HepG2 (cell line): ENCODE measurements around the gene OS9. TPM values are rescaled to one million over a fixed set of nuclear protein-coding genes. Genes with fewer than 3 reads are reported as not detected.
A peak's percentile ranks its signal among the peaks of the same experiment; 100 is the strongest.

ENCODE experiments used
- CREB1 ChIP-seq, 2 experiments: fragments of 450-650 bp in 1 of 2; IDR thresholded peaks; 2 replicates each; pipeline ENCODE4 v1.6.1; 2016 to 2017; ENCODE audit warnings: control low read depth in 1 of 2, mild to moderate bottlenecking in 1 of 2, missing compliant biosample characterization in 1 of 2, missing genetic modification characterization in 1 of 2
- EHMT2 ChIP-seq: fragments of 200-600 bp; sonication (generic); IDR thresholded peaks from 2 replicates; pipeline ENCODE4 v1.7.0; 2017; ENCODE audit warnings: antibody characterized with exemption, low read depth, low read length, borderline replicate concordance
- FOSL1 ChIP-seq: sonication (generic); formaldehyde crosslinking; IDR thresholded peaks from 2 replicates; pipeline ENCODE4 v1.9.0; 2021; ENCODE audit warnings: missing genetic modification reagents, borderline replicate concordance
- GPN1 ChIP-seq: sonication (generic); formaldehyde crosslinking; IDR thresholded peaks from 2 replicates; pipeline ENCODE4 v1.5.1; 2020; ENCODE audit warnings: missing genetic modification reagents, borderline replicate concordance
- HDAC1 ChIP-seq: sonication (generic); formaldehyde crosslinking; IDR thresholded peaks from 2 replicates; pipeline ENCODE4 v1.5.1; 2020; ENCODE audit warnings: mild to moderate bottlenecking, missing genetic modification reagents
- HNRNPLL ChIP-seq: fragments of 200-400 bp; formaldehyde crosslinking; IDR thresholded peaks from 2 replicates; pipeline ENCODE4 v1.6.1; 2017; ENCODE audit warnings: mild to moderate bottlenecking, low read depth, low read length; ENCODE audit not compliant: poor library complexity, severe bottlenecking
- KDM2A ChIP-seq: sonication (generic); formaldehyde crosslinking; IDR thresholded peaks from 2 replicates; pipeline ENCODE4 v1.4.0; 2020; ENCODE audit warnings: low read depth, missing genetic modification reagents, borderline replicate concordance
- MATR3 ChIP-seq: sonication (generic); formaldehyde crosslinking; IDR thresholded peaks from 2 replicates; pipeline ENCODE4 v1.4.0; 2020; ENCODE audit warnings: missing genetic modification reagents
- RAD51 ChIP-seq: fragments of 450-650 bp; IDR thresholded peaks from 2 replicates; pipeline ENCODE4 v1.6.1; 2016; ENCODE audit warnings: borderline replicate concordance
- XRCC5 ChIP-seq: fragments of 200-400 bp; formaldehyde crosslinking; optimal IDR thresholded peaks from 2 replicates; pipeline ENCODE3; 2017; ENCODE audit warnings: mild to moderate bottlenecking, low read length
- ZBTB7A ChIP-seq: sonication (generic); formaldehyde crosslinking; IDR thresholded peaks from 2 replicates; pipeline ENCODE4 v1.8.0; 2022; ENCODE audit warnings: mild to moderate bottlenecking, missing genetic modification reagents
- ZFP36L2 ChIP-seq: sonication (generic); formaldehyde crosslinking; IDR thresholded peaks from 2 replicates; pipeline ENCODE4 v1.4.0; 2020; ENCODE audit warnings: missing genetic modification reagents
- ZNF180 ChIP-seq: sonication (generic); formaldehyde crosslinking; IDR thresholded peaks from 2 replicates; pipeline ENCODE4 v1.4.0; 2020; ENCODE audit warnings: low read depth, missing genetic modification reagents, borderline replicate concordance
- ZNF768 ChIP-seq: sonication (generic); formaldehyde crosslinking; IDR thresholded peaks from 2 replicates; pipeline ENCODE4 v1.4.0; 2020; ENCODE audit warnings: missing genetic modification reagents
- ZNF816 ChIP-seq: sonication (generic); formaldehyde crosslinking; IDR thresholded peaks from 2 replicates; pipeline ENCODE4 v1.8.0; 2022; ENCODE audit warnings: missing genetic modification reagents, mild to moderate bottlenecking, borderline replicate concordance
- ZNF879 ChIP-seq: sonication (generic); formaldehyde crosslinking; IDR thresholded peaks from 2 replicates; pipeline ENCODE4 v1.8.1; 2023; ENCODE audit warnings: missing genetic modification reagents
- ZSCAN9 ChIP-seq: IDR thresholded peaks from 2 replicates; pipeline ENCODE4 v1.6.1; 2016; ENCODE audit warnings: borderline replicate concordance
- polyA plus RNA-seq, 8 experiments: library from polyadenylated mRNA; depleted of rRNA in 3 of 8; stranded (reverse) in 7 of 8; unstranded in 1 of 8; fragments of >200 nt; fragmentation: Illumina TruSeq in 4 of 8; extraction: Trizol in 4 of 8; gene quantifications; 2 replicates each; pipeline versions ENCODE4 v1.2.1 to v1.2.3, GENCODE V29; 2011 to 2016; ENCODE audit warnings: low read depth in 4 of 8, missing spikeins in 1 of 8, mixed read lengths in 1 of 8; ENCODE audit not compliant: insufficient read depth in 1 of 8
- total RNA-seq, 5 experiments: library from RNA; depleted of rRNA; stranded (reverse); fragments of >200 nt; fragmentation: Illumina TruSeq; extraction: Trizol; gene quantifications; 2 replicates each; pipeline ENCODE4 v1.2.3, GENCODE V29; 2016; ENCODE audit warnings: low read depth in 1 of 5
- TF ChIP-seq, protein P1 (sequence below): sonication (generic); formaldehyde crosslinking; IDR thresholded peaks from 2 replicates; pipeline ENCODE4 v1.5.1; 2020; ENCODE audit warnings: missing genetic modification reagents, mild to moderate bottlenecking, borderline replicate concordance
- TF ChIP-seq, protein P2 (sequence below): sonication (generic); formaldehyde crosslinking; IDR thresholded peaks from 2 replicates; pipeline ENCODE4 v1.4.0; 2020; ENCODE audit warnings: mild to moderate bottlenecking, missing genetic modification reagents
- TF ChIP-seq, protein P3 (sequence below): sonication (generic); formaldehyde crosslinking; IDR thresholded peaks from 2 replicates; pipeline ENCODE4 v1.5.0; 2020; ENCODE audit warnings: missing genetic modification reagents
- TF ChIP-seq, protein P4 (sequence below): sonication (generic); formaldehyde crosslinking; conservative IDR thresholded peaks from 2 replicates; pipeline ENCODE4 v1.4.0; 2020; ENCODE audit warnings: missing genetic modification reagents
- TF ChIP-seq, protein P5 (sequence below): sonication (generic); formaldehyde crosslinking; IDR thresholded peaks from 2 replicates; pipeline ENCODE4 v1.9.0; 2021; ENCODE audit warnings: missing genetic modification reagents, mild to moderate bottlenecking, borderline replicate concordance

OS9 gene
- total and polyA plus RNA-seq, 2 of the 13 experiments (the other 11 are each of a cell fraction or from before 2014, with no cell fraction given), result 156 to 206 TPM

DNA sequence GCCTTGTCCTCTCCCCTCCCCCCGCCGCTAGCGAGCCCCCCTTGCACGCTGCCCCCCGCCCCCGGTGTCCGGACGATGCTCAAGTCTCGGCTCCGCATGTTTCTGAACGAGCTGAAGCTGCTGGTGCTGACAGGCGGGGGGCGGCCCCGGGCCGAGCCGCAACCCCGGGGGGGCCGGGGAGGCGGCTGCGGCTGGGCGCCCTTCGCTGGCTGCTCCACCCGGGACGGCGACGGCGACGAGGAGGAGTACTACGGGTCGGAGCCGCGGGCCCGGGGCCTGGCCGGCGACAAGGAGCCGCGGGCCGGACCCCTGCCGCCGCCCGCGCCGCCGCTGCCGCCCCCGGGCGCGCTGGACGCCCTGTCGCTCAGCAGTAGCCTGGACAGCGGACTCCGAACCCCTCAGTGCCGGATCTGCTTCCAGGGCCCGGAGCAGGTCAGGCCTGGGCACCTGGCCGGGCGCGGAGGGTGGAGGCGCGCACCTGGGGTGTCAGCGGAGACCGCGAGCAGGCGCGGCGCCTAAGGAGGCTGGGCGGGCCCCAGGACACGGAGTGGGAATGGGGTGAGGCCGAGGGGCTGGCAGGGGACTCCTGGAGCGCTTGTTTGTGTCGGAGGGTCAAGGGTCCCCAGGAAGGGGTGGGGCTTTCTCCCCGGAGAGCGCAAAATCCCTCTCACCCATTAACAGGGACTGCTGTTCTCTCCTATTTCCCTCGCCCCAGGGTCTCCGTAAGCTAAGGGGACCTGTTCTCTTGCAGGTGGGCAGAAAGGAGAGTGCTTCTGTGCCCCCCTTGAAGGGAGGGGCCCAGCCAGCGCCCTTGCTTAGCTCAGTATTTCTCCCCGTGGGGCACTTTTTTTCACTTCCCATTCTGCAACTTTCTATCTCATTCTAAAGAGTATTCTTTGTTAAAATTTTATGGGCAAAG is 61.8 kb downstream of the OS9 start (continued):
- TF ChIP-seq, protein P1, sequence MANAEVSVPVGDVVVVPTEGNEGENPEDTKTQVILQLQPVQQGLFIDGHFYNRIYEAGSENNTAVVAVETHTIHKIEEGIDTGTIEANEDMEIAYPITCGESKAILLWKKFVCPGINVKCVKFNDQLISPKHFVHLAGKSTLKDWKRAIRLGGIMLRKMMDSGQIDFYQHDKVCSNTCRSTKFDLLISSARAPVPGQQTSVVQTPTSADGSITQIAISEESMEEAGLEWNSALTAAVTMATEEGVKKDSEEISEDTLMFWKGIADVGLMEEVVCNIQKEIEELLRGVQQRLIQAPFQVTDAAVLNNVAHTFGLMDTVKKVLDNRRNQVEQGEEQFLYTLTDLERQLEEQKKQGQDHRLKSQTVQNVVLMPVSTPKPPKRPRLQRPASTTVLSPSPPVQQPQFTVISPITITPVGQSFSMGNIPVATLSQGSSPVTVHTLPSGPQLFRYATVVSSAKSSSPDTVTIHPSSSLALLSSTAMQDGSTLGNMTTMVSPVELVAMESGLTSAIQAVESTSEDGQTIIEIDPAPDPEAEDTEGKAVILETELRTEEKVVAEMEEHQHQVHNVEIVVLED, result no peak; the same call in 1 of the 2 replicates
- TF ChIP-seq, protein P2, sequence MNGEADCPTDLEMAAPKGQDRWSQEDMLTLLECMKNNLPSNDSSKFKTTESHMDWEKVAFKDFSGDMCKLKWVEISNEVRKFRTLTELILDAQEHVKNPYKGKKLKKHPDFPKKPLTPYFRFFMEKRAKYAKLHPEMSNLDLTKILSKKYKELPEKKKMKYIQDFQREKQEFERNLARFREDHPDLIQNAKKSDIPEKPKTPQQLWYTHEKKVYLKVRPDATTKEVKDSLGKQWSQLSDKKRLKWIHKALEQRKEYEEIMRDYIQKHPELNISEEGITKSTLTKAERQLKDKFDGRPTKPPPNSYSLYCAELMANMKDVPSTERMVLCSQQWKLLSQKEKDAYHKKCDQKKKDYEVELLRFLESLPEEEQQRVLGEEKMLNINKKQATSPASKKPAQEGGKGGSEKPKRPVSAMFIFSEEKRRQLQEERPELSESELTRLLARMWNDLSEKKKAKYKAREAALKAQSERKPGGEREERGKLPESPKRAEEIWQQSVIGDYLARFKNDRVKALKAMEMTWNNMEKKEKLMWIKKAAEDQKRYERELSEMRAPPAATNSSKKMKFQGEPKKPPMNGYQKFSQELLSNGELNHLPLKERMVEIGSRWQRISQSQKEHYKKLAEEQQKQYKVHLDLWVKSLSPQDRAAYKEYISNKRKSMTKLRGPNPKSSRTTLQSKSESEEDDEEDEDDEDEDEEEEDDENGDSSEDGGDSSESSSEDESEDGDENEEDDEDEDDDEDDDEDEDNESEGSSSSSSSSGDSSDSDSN (CRISPR knock-in tag), result peak; percentile 80
- TF ChIP-seq ZBTB7A (CRISPR knock-in tag), result no peak
- no peak for TF ChIP-seq XRCC5
- TF ChIP-seq, protein P3, sequence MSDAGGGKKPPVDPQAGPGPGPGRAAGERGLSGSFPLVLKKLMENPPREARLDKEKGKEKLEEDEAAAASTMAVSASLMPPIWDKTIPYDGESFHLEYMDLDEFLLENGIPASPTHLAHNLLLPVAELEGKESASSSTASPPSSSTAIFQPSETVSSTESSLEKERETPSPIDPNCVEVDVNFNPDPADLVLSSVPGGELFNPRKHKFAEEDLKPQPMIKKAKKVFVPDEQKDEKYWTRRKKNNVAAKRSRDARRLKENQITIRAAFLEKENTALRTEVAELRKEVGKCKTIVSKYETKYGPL (CRISPR knock-in tag), result no peak
- TF ChIP-seq EHMT2, result no peak
- TF ChIP-seq ZSCAN9 (CRISPR knock-in tag), result peak; percentile 58; the same call in 1 of the 2 replicates
- no peak for TF ChIP-seq RAD51
- TF ChIP-seq FOSL1, result no peak
- TF ChIP-seq ZNF768, result no peak
- TF ChIP-seq ZFP36L2 (CRISPR knock-in tag), result peak; percentile 50; the same call in 1 of the 2 replicates
- TF ChIP-seq MATR3 (CRISPR knock-in tag), result no peak
- TF ChIP-seq, protein P4, sequence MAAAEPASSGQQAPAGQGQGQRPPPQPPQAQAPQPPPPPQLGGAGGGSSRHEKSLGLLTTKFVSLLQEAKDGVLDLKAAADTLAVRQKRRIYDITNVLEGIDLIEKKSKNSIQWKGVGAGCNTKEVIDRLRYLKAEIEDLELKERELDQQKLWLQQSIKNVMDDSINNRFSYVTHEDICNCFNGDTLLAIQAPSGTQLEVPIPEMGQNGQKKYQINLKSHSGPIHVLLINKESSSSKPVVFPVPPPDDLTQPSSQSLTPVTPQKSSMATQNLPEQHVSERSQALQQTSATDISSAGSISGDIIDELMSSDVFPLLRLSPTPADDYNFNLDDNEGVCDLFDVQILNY (CRISPR knock-in tag), result no peak
- TF ChIP-seq HNRNPLL, result peak; percentile 62
- TF ChIP-seq KDM2A, result peak; percentile 31; the same call in 1 of the 2 replicates
- TF ChIP-seq HDAC1 (CRISPR knock-in tag), result peak; percentile 81
- TF ChIP-seq ZNF879 (CRISPR knock-in tag), result no peak
- no peak for TF ChIP-seq ZNF816
- TF ChIP-seq, protein P5, sequence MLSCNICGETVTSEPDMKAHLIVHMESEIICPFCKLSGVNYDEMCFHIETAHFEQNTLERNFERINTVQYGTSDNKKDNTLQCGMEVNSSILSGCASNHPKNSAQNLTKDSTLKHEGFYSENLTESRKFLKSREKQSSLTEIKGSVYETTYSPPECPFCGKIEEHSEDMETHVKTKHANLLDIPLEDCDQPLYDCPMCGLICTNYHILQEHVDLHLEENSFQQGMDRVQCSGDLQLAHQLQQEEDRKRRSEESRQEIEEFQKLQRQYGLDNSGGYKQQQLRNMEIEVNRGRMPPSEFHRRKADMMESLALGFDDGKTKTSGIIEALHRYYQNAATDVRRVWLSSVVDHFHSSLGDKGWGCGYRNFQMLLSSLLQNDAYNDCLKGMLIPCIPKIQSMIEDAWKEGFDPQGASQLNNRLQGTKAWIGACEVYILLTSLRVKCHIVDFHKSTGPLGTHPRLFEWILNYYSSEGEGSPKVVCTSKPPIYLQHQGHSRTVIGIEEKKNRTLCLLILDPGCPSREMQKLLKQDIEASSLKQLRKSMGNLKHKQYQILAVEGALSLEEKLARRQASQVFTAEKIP, result no peak
- TF ChIP-seq ZNF180, result no peak
- TF ChIP-seq GPN1, result no peak
- TF ChIP-seq CREB1 (IDR thresholded peaks at IDR 0.05), result no peak
- TF ChIP-seq CREB1 (CRISPR knock-in tag; IDR thresholded peaks at IDR 0.05), result no peak
